Stomach (tissue), 9 donors: ENCODE results near the gene ART3. TPM values are rescaled to one million over a fixed set of nuclear protein-coding genes. Genes with fewer than 3 reads are reported as not detected.

Source experiments
- DNase-seq, 2 donors: peaks; one replicate each; pipeline versions ENCODE4 v3.0.0 to v3.0.0-alpha.2; 2013 to 2019
- H3K27ac ChIP-seq, 5 donors: fragments of 200-600 bp in 4 of 5; sonication (generic) in 4 of 5; one replicate each; pipeline ENCODE4 v1.5.1; 2013 to 2019; ENCODE audit warnings: mild to moderate bottlenecking in 1 of 5, moderate library complexity in 1 of 5
- H3K27me3 ChIP-seq, 3 donors: fragments of 200-600 bp; sonication (generic); one replicate each; pipeline ENCODE4 v1.5.1; 2017 to 2019; ENCODE audit warnings: mixed run types in 1 of 3
- H3K36me3 ChIP-seq, 4 donors: fragments of 200-600 bp; sonication (generic); 1 replicate in 3 of 4; 2 replicates in 1 of 4; pipeline ENCODE4 v1.5.1; 2016 to 2019
- H3K4me1 ChIP-seq, 4 donors: fragments of 200-600 bp; sonication (generic); one replicate each; pipeline ENCODE4 v1.5.1; 2016 to 2019
- H3K4me3 ChIP-seq, 4 donors: fragments of 200-600 bp; sonication (generic) in 3 of 4; one replicate each; pipeline ENCODE4 v1.5.1; 2016 to 2019; ENCODE audit warnings: mild to moderate bottlenecking in 1 of 4
- H3K9me3 ChIP-seq, 4 donors: fragments of 200-600 bp; sonication (generic); one replicate each; pipeline ENCODE4 v1.5.1; 2016 to 2019
- CTCF ChIP-seq, 7 experiments: fragments of 450-650 bp in 4 of 7; fragments of 200-600 bp in 3 of 7; sonication (generic) in 3 of 7; IDR thresholded peaks; one replicate each; pipeline ENCODE4 v1.5.1; 2016 to 2019; ENCODE audit warnings: antibody characterized with exemption in 7 of 7, control low read depth in 2 of 7, mild to moderate bottlenecking in 1 of 7
- EP300 ChIP-seq: sonication (generic); formaldehyde crosslinking; IDR thresholded peaks from one replicate; pipeline ENCODE4 v1.6.1; 2017; ENCODE audit warnings: antibody characterized with exemption
- POLR2A ChIP-seq, 4 donors: fragments of 450-650 bp; IDR thresholded peaks; one replicate each; pipeline ENCODE4 v1.6.1; 2016; ENCODE audit warnings: antibody characterized with exemption in 4 of 4, control low read depth in 2 of 4, mild to moderate bottlenecking in 1 of 4, moderate library complexity in 1 of 4
- POLR2AphosphoS5 ChIP-seq, 3 donors: sonication (generic); formaldehyde crosslinking; IDR thresholded peaks; one replicate each; pipeline ENCODE4 v1.6.1; 2016; ENCODE audit warnings: antibody characterized with exemption in 3 of 3
- WGBS, 5 donors: extraction: QIAGEN DNeasy Blood & Tissue Kit in 3 of 5; methylation state at CpG; one replicate each; pipeline versions ENCODE4 v1.1.5 to v1.1.7; 2013 to 2018; 5-methylcytosine and 5-hydroxymethylcytosine counted together
- intact Hi-C: fragments of 100-400 bp; cut with DNase I; formaldehyde crosslinking; loops from one replicate; pipeline ENCODE4 v1.15.1; 2023; ENCODE audit warnings: low total_unique reads
- polyA plus RNA-seq, 3 donors: library from polyadenylated mRNA; stranded (reverse); fragments of 200-250 nt; gene quantifications; one replicate each; pipeline ENCODE4 v1.2.3, GENCODE V29; 2013
- total RNA-seq, 5 donors: library from RNA; depleted of rRNA; stranded (reverse); fragments of >200 nt; gene quantifications; one replicate each; pipeline versions ENCODE4 v1.1.0 to v1.2.3, GENCODE V29; 2014 to 2016
- donor health status: healthy with polysubstance abuse.
- donor health status: Bipolar disorder and iron deficiency.
- donor health status: healthy.

Gene ART3
- total and polyA plus RNA-seq, 8 donors: 0.45 to 26.3 (median 0.55) TPM; not detected in 3

- peak; percentile 95 to 99 for DNase-seq
- H3K4me1 ChIP-seq: peaks cover 26 to 36% (median 31%) of the 10 kb centered on the region in 4 donors
- H3K4me3 ChIP-seq: peak within 1 kb of the TSS; percentile 93 to 98 (median 96)
- no peaks in the 10 kb centered on the region for H3K27me3 ChIP-seq
- intact Hi-C loops: no loop called here
- H3K27ac ChIP-seq: peak within 1 kb of the TSS; percentile 86 to 95 (median 92)
- H3K36me3 ChIP-seq: peaks cover 0 to 9% (median 8%) of the 10 kb centered on the region in 4 donors
- H3K9me3 ChIP-seq: no peaks in the 10 kb centered on the region
- WGBS, 5 donors: 0% methylated on average over 38 to 47 of the region's 47 CpGs
- TF ChIP-seq CTCF (IDR thresholded peaks at IDR 0.05) (peak in 1 of 7 experiments; percentile 6), EP300 (no peak), POLR2AphosphoS5 (IDR thresholded peaks at IDR 0.05) (peak; percentile 94 to 98 (median 95)), POLR2A (IDR thresholded peaks at IDR 0.05) (peak in 2 of 4 donors; percentile 53 to 60)
Measured at GRCh38 chr4:76148142-76148865, 73.8 kb downstream of the ART3 start, which contains the start of gene NUP54. Gene NUP54, minus strand, starts transcription at chr4:76148397. Its CDS starts 23 bp downstream, at chr4:76148374.

- Histone ChIP-seq H3K27me3 (no peaks in the 10 kb centered on the region), H3K4me1 (peaks cover 6 to 17% (median 9%) of the 10 kb centered on the region in 4 donors), H3K27ac (no peak overlapping the region), H3K36me3 (peaks cover 0 to 7% (median 4%) of the 10 kb centered on the region in 4 donors), H3K4me3 (no peak overlapping the region), H3K9me3 (no peaks in the 10 kb centered on the region)
- no peak for DNase-seq
- intact Hi-C loops: no loop called here
- TF ChIP-seq CTCF (IDR thresholded peaks at IDR 0.05) (no peak), POLR2A (IDR thresholded peaks at IDR 0.05) (no peak), POLR2AphosphoS5 (IDR thresholded peaks at IDR 0.05) (no peak), EP300 (no peak)
- WGBS, 5 donors: 79 to 87% (median 83%) methylated on average over 2 of the region's 2 CpGs
Measured at GRCh38 chr4:76153356-76153755, 78.8 kb downstream of the ART3 start.

GRCh38 chr4:76155979-76156378, 81.5 kb downstream of the ART3 start:
- Histone ChIP-seq H3K9me3 (no peaks in the 10 kb centered on the region), H3K27ac (no peak overlapping the region), H3K27me3 (no peaks in the 10 kb centered on the region), H3K4me3 (no peak overlapping the region), H3K4me1 (peaks cover 0 to 5% (median 0%) of the 10 kb centered on the region in 4 donors), H3K36me3 (peaks cover 5 to 33% (median 30%) of the 10 kb centered on the region in 4 donors)
- TF ChIP-seq POLR2A (IDR thresholded peaks at IDR 0.05) (no peak), CTCF (IDR thresholded peaks at IDR 0.05) (no peak), EP300 (no peak), POLR2AphosphoS5 (IDR thresholded peaks at IDR 0.05) (no peak)
- DNase-seq: no peak
- WGBS, 5 donors: 76 to 96% (median 91%) methylated on average over 3 of the region's 3 CpGs
- intact Hi-C loops: no loop called here

- WGBS, 5 donors: 4 to 17% (median 10%) methylated on average over 2 of the region's 2 CpGs
- H3K27ac ChIP-seq: no peak overlapping the region
- no peaks in the 10 kb centered on the region for H3K9me3 ChIP-seq
- H3K27me3 ChIP-seq: no peaks in the 10 kb centered on the region
- no peak for TF ChIP-seq POLR2A (IDR thresholded peaks at IDR 0.05)
- TF ChIP-seq POLR2AphosphoS5 (IDR thresholded peaks at IDR 0.05): no peak
- TF ChIP-seq CTCF (IDR thresholded peaks at IDR 0.05): no peak
- TF ChIP-seq EP300: no peak
- intact Hi-C loops: no loop called here
- H3K4me3 ChIP-seq: no peak overlapping the region
- peak in 1 of 2 donors; percentile 16 for DNase-seq
- peaks cover 9 to 40% (median 36%) of the 10 kb centered on the region in 4 donors for H3K36me3 ChIP-seq
- H3K4me1 ChIP-seq: peaks cover 0 to 5% (median 0%) of the 10 kb centered on the region in 4 donors
Measured at GRCh38 chr4:76156635-76157034, 82.1 kb downstream of the ART3 start.
